Astrocyte (in vitro differentiated cells and primary cell): Measurements from ENCODE around the gene HES1. TPM values are rescaled to one million over a fixed set of nuclear protein-coding genes. Genes with fewer than 3 reads are reported as not detected.

Experiments
- DNase-seq: peaks from one replicate; pipeline ENCODE4 v3.0.0-alpha.2; 2010; ENCODE audit warnings: low read depth
- FAIRE-seq: peaks from 2 replicates; lab custom pipeline; 2011; peaks lifted over from hg19 to GRCh38; lab: Jason Lieb, UNC
- H2AFZ ChIP-seq: 2 replicates; pipeline ENCODE4 v1.6.0; 2012; ENCODE audit warnings: low read depth, low read length, inconsistent platforms
- H3K27ac ChIP-seq: 2 replicates; pipeline ENCODE4 v1.5.1; 2011; ENCODE audit warnings: low read depth, low read length, inconsistent platforms
- H3K27me3 ChIP-seq: 2 replicates; pipeline ENCODE4 v1.6.0; 2011; ENCODE audit warnings: low read length, inconsistent platforms; ENCODE audit not compliant: insufficient read depth
- H3K36me3 ChIP-seq: 2 replicates; pipeline ENCODE4 v1.5.1; 2011; ENCODE audit warnings: low read length, inconsistent platforms; ENCODE audit not compliant: insufficient read depth
- H3K4me1 ChIP-seq: 2 replicates; pipeline ENCODE4 v1.5.1; 2011; ENCODE audit warnings: low read length, inconsistent platforms; ENCODE audit not compliant: insufficient read depth
- H3K4me2 ChIP-seq: 2 replicates; pipeline ENCODE4 v1.6.0; 2012; ENCODE audit warnings: low read length, inconsistent platforms
- H3K4me3 ChIP-seq: 2 replicates; pipeline ENCODE4 v1.5.1; 2011; ENCODE audit warnings: low read depth, mild to moderate bottlenecking, low read length, inconsistent platforms; ENCODE audit not compliant: insufficient read depth
- H3K79me2 ChIP-seq: 2 replicates; pipeline ENCODE4 v1.6.0; 2012; ENCODE audit warnings: mild to moderate bottlenecking, low read length, inconsistent platforms; ENCODE audit not compliant: insufficient read depth
- H3K9ac ChIP-seq: 2 replicates; pipeline ENCODE4 v1.6.0; 2012; ENCODE audit warnings: mild to moderate bottlenecking, low read length, inconsistent platforms
- H3K9me3 ChIP-seq: 2 replicates; pipeline ENCODE4 v1.5.1; 2012; ENCODE audit warnings: low read depth, mild to moderate bottlenecking, low read length, inconsistent platforms; ENCODE audit not compliant: insufficient read depth
- H4K20me1 ChIP-seq: 2 replicates; pipeline ENCODE4 v1.6.0; 2012; ENCODE audit warnings: low read length, inconsistent platforms; ENCODE audit not compliant: insufficient read depth
- H3K27ac Mint-ChIP-seq: one replicate; pipeline ENCODE4 v1.8.0; 2021; ENCODE audit warnings: mild to moderate bottlenecking, mixed read lengths; ENCODE audit not compliant: unreplicated experiment
- H3K27me3 Mint-ChIP-seq: one replicate; pipeline ENCODE4 v1.8.0; 2021; ENCODE audit warnings: low read depth, mixed read lengths; ENCODE audit not compliant: unreplicated experiment
- H3K36me3 Mint-ChIP-seq: one replicate; pipeline ENCODE4 v1.8.0; 2021; ENCODE audit warnings: low read depth, mixed read lengths; ENCODE audit not compliant: unreplicated experiment
- H3K4me1 Mint-ChIP-seq: one replicate; pipeline ENCODE4 v1.8.0; 2021; ENCODE audit warnings: low read depth, mixed read lengths; ENCODE audit not compliant: unreplicated experiment
- H3K4me3 Mint-ChIP-seq: one replicate; pipeline ENCODE4 v1.8.0; 2021; ENCODE audit warnings: mild to moderate bottlenecking, moderate library complexity, mixed read lengths; ENCODE audit not compliant: unreplicated experiment
- H3K9me3 Mint-ChIP-seq: one replicate; pipeline ENCODE4 v1.8.0; 2021; ENCODE audit warnings: mild to moderate bottlenecking, mixed read lengths; ENCODE audit not compliant: unreplicated experiment
- EZH2 ChIP-seq: IDR thresholded peaks from 2 replicates; pipeline ENCODE4 v1.6.1; 2012; ENCODE audit warnings: mild to moderate bottlenecking, low read length, inconsistent platforms; ENCODE audit not compliant: insufficient read depth
- total RNA-seq: library from RNA; stranded (reverse); gene quantifications from 2 replicates; pipeline ENCODE4 v1.2.1, GENCODE V29; 2021
- TF ChIP-seq, protein P1 (sequence below): IDR thresholded peaks from 2 replicates; pipeline ENCODE4 v1.5.1; 2011; ENCODE audit warnings: low read depth, mild to moderate bottlenecking, inconsistent platforms, low read length, moderate library complexity; ENCODE audit not compliant: insufficient read depth

HES1 gene
- total RNA-seq, 1 donor from 2014 or later, result 46.5 TPM

DNA sequence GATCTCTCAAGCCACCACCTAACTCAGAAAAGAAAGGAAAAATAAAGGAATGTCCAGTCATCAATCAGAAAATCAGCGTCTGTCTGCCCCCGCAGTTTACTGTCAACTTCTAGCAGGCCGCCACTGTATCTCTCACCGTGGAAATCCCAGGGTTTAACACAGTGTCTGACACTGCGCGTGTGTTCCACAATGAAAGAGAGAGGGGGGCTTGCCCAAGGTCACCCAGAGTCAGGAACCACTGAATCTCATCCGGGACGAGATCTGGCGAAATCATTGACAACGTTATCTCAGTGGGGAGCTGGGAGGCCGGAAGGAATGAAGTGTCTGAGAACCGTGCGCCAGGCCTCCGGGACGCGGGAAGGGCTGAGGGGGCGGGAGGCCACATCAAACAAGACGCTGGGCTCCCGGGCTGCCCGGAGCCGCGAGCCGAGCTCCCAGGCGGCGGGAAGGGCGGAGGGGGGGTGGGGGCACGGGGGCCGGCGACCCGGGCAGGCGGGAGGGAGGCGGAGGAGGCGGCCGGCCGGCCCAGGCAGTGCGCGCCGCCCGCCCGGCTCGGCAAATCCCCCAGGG, 2.2 kb upstream of the HES1 start:
- Mint-ChIP-seq H3K36me3 (peaks cover 6% of the 10 kb centered on the region), H3K4me1 (peaks cover 33% of the 10 kb centered on the region), H3K27ac (peak overlapping the region; percentile 98), H3K27me3 (peaks cover 35% of the 10 kb centered on the region), H3K9me3 (no peaks in the 10 kb centered on the region), H3K4me3 (peak overlapping the region; percentile 69)
- Histone ChIP-seq H3K9ac (peak overlapping the region; percentile 80), H3K4me3 (peak overlapping the region; percentile 41), H3K36me3 (no peaks in the 10 kb centered on the region), H3K27ac (peak overlapping the region; percentile 59), H3K79me2 (peaks cover 21% of the 10 kb centered on the region), H3K4me1 (peaks cover 49% of the 10 kb centered on the region), H3K9me3 (no peaks in the 10 kb centered on the region), H2AFZ (peak overlapping the region; percentile 49), H3K27me3 (peaks cover 28% of the 10 kb centered on the region), H3K4me2 (peak overlapping the region; percentile 82), H4K20me1 (peaks cover 11% of the 10 kb centered on the region)
- DNase-seq (peak; percentile 72), FAIRE-seq (no peak)
- TF ChIP-seq, protein P1, sequence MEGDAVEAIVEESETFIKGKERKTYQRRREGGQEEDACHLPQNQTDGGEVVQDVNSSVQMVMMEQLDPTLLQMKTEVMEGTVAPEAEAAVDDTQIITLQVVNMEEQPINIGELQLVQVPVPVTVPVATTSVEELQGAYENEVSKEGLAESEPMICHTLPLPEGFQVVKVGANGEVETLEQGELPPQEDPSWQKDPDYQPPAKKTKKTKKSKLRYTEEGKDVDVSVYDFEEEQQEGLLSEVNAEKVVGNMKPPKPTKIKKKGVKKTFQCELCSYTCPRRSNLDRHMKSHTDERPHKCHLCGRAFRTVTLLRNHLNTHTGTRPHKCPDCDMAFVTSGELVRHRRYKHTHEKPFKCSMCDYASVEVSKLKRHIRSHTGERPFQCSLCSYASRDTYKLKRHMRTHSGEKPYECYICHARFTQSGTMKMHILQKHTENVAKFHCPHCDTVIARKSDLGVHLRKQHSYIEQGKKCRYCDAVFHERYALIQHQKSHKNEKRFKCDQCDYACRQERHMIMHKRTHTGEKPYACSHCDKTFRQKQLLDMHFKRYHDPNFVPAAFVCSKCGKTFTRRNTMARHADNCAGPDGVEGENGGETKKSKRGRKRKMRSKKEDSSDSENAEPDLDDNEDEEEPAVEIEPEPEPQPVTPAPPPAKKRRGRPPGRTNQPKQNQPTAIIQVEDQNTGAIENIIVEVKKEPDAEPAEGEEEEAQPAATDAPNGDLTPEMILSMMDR, result no peak
- no peak for TF ChIP-seq EZH2

DNA sequence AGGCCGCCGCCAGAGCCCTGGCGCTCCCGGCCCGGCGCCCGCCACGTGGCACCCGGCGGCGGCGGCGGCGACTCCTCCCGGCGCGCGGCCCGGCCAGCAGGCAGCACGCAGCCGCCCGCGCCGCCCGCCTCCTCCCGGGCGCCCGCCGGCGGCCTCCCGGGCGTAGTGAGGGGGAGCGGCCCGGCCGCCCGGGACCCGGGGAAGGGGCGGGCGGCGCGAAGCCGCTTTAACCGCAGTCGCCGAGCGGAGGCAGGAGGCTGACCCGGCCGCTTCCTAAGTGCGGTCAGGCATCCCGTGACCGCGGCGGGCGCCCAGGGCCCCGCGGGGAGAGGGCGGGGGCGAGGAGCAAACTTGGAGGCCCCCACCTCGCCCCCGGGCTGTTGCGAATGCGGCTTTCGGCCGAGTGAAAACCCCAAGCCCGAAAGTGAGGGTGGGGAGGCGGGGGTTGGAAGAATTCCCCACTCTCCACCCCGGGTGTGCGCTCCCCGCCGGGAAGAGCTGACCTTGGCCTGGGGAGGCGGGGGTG, 1.7 kb upstream of the HES1 start:
- no peak overlapping the region for H3K4me3 Mint-ChIP-seq
- peaks cover 28% of the 10 kb centered on the region for H3K27me3 ChIP-seq
- H3K9me3 Mint-ChIP-seq, result no peaks in the 10 kb centered on the region
- H3K9ac ChIP-seq, result peak overlapping the region; percentile 90
- H3K4me2 ChIP-seq, result peak overlapping the region; percentile 85
- H2AFZ ChIP-seq, result no peak overlapping the region
- FAIRE-seq (no peak), DNase-seq (peak; percentile 77)
- peaks cover 54% of the 10 kb centered on the region for H3K4me1 ChIP-seq
- H3K4me3 ChIP-seq, result peak overlapping the region; percentile 40
- H3K36me3 ChIP-seq, result no peaks in the 10 kb centered on the region
- H3K27ac Mint-ChIP-seq, result no peak overlapping the region
- peaks cover 21% of the 10 kb centered on the region for H3K79me2 ChIP-seq
- H3K27ac ChIP-seq, result peak overlapping the region; percentile 93
- peaks cover 38% of the 10 kb centered on the region for H3K4me1 Mint-ChIP-seq
- H4K20me1 ChIP-seq, result peaks cover 11% of the 10 kb centered on the region
- TF ChIP-seq, protein P1, result no peak
- no peak for TF ChIP-seq EZH2
- peaks cover 30% of the 10 kb centered on the region for H3K27me3 Mint-ChIP-seq
- H3K9me3 ChIP-seq, result no peaks in the 10 kb centered on the region
- peaks cover 6% of the 10 kb centered on the region for H3K36me3 Mint-ChIP-seq
